Measurements from ENCODE around the gene PLA2G2E.

DNA sequence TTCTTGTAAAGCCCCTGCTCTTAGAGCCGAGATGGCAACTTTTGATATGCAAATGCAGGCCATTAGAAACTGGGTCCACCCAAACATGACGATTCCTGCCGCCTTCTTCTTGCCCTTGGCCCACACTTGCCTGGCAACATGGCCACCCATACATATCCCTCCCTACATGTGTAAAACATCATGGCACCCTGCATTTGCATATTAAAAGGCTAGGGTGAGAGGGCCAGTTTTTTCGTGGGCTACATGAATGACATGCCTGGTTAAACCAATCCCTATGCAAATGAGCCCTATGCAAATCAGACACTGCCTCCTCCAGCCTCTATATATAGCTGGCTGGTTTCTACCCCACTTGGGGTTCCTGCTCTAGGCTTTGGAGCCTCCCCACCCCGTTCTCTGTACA is 37.2 kb upstream of the PLA2G2E start:
- TF ChIP-seq, protein P1, sequence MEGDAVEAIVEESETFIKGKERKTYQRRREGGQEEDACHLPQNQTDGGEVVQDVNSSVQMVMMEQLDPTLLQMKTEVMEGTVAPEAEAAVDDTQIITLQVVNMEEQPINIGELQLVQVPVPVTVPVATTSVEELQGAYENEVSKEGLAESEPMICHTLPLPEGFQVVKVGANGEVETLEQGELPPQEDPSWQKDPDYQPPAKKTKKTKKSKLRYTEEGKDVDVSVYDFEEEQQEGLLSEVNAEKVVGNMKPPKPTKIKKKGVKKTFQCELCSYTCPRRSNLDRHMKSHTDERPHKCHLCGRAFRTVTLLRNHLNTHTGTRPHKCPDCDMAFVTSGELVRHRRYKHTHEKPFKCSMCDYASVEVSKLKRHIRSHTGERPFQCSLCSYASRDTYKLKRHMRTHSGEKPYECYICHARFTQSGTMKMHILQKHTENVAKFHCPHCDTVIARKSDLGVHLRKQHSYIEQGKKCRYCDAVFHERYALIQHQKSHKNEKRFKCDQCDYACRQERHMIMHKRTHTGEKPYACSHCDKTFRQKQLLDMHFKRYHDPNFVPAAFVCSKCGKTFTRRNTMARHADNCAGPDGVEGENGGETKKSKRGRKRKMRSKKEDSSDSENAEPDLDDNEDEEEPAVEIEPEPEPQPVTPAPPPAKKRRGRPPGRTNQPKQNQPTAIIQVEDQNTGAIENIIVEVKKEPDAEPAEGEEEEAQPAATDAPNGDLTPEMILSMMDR (IDR thresholded peaks at IDR 0.05), result no peak
- TF ChIP-seq POLR2A (IDR thresholded peaks at IDR 0.05), result no peak
